HEK293 (cell line): Measurements from ENCODE around the gene ESR2.

Experiments used
- CTCF ChIA-PET: fragments of 350-600 bp; formaldehyde crosslinking; extraction: SDS; loops from one replicate; lab custom pipeline; 2021; ENCODE audit warnings: antibody characterized with exemption; lab: Yijun Ruan, JAX
- POLR2A ChIA-PET: fragments of 300-600 bp; formaldehyde crosslinking; extraction: SDS; loops from one replicate; lab custom pipeline; 2020; ENCODE audit warnings: antibody characterized with exemption, inconsistent platforms; lab: Yijun Ruan, JAX
- H3K27ac ChIP-seq: fragments of 200-500 bp; sonication (Bioruptor generic); 2 replicates; pipeline ENCODE4 v1.5.1; 2014; ENCODE audit warnings: low read depth, low read length, control low read depth, inconsistent platforms; ENCODE audit errors: extremely low read depth
- H3K36me3 ChIP-seq, 2 experiments: fragments of 200-500 bp in 1 of 2; sonication (Bioruptor generic) in 1 of 2; 1 replicate in 1 of 2; 2 replicates in 1 of 2; pipeline ENCODE4 v1.5.1; 2014 to 2017; ENCODE audit warnings: inconsistent platforms in 2 of 2, low read length in 2 of 2; ENCODE audit not compliant: control insufficient read depth in 2 of 2, insufficient read depth in 1 of 2
- H3K4me1 ChIP-seq: fragments of 200-500 bp; sonication (Bioruptor generic); 2 replicates; pipeline ENCODE4 v1.5.1; 2014; ENCODE audit warnings: mild to moderate bottlenecking, low read length, inconsistent platforms; ENCODE audit not compliant: control insufficient read depth, insufficient read depth
- H3K4me3 ChIP-seq: 2 replicates; pipeline ENCODE4 v1.5.1; 2011; ENCODE audit warnings: low read depth, mild to moderate bottlenecking, control low read depth, low read length, moderate library complexity
- H3K9me3 ChIP-seq: fragments of 200-500 bp; sonication (Bioruptor generic); 2 replicates; pipeline ENCODE4 v1.5.1; 2014; ENCODE audit warnings: low read depth, low read length, inconsistent platforms; ENCODE audit not compliant: control insufficient read depth, insufficient read depth
- IKZF3 ChIP-seq: fragments of 450-650 bp; IDR thresholded peaks from 2 replicates; pipeline ENCODE4 v1.5.0; 2018; ENCODE audit warnings: missing biosample characterization, mild to moderate bottlenecking, missing genetic modification characterization, moderate library complexity
- SP7 ChIP-seq: fragments of 450-650 bp; formaldehyde crosslinking; IDR thresholded peaks from 2 replicates; pipeline ENCODE4 v1.5.1; 2016; ENCODE audit warnings: missing biosample characterization, missing genetic modification characterization
- ZNF155 ChIP-seq: fragments of 450-650 bp; formaldehyde crosslinking; IDR thresholded peaks from 2 replicates; pipeline ENCODE4 v1.5.1; 2016; ENCODE audit warnings: missing biosample characterization, missing genetic modification characterization
- ZNF658 ChIP-seq: fragments of 450-650 bp; formaldehyde crosslinking; IDR thresholded peaks from 2 replicates; pipeline ENCODE4; 2016; ENCODE audit warnings: missing biosample characterization, missing genetic modification characterization
- ZNF777 ChIP-seq: fragments of 450-650 bp; formaldehyde crosslinking; IDR thresholded peaks from 2 replicates; pipeline ENCODE4 v1.5.1; 2017; ENCODE audit warnings: missing biosample characterization, missing genetic modification characterization, borderline replicate concordance
- ZNF830 ChIP-seq: fragments of 450-650 bp; IDR thresholded peaks from 2 replicates; pipeline ENCODE4 v1.5.0; 2018; ENCODE audit warnings: missing biosample characterization, missing genetic modification characterization, low read depth, mild to moderate bottlenecking, moderate library complexity
- TF ChIP-seq, protein P1 (sequence below): fragments of 450-650 bp; formaldehyde crosslinking; IDR thresholded peaks from 2 replicates; pipeline ENCODE4 v1.5.1; 2016; ENCODE audit warnings: missing biosample characterization, missing genetic modification characterization
- TF ChIP-seq, protein P2 (sequence below): fragments of 450-650 bp; formaldehyde crosslinking; IDR thresholded peaks from 2 replicates; pipeline ENCODE4 v1.5.1; 2016; ENCODE audit warnings: missing biosample characterization, missing genetic modification characterization
- TF ChIP-seq, protein P3 (sequence below): fragments of 450-650 bp; formaldehyde crosslinking; IDR thresholded peaks from 2 replicates; pipeline ENCODE4 v1.5.1; 2017; ENCODE audit warnings: missing biosample characterization, missing genetic modification characterization

Gene ESR2

DNA sequence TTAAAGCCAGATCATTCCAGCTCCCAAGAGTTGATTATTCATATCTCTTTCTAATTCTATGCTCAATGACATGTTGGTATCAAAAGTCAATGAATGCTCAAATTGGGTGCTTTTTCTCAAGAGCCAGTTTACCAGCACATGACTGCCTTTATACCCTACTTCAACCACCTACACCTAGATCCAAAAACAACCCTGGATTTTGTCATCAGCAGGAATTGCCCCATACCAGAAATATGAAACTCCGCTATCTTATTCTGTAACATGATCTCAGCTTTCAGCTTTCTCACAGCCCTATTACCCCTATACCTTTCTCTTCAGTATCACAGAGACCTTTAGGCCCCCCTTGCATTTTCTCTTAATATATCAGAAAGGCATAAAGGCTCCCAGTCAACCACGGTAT, 32.3 kb upstream of the ESR2 start:
- no peak for TF ChIP-seq ZNF658 (tag by site-specific recombination)
- TF ChIP-seq, protein P1, sequence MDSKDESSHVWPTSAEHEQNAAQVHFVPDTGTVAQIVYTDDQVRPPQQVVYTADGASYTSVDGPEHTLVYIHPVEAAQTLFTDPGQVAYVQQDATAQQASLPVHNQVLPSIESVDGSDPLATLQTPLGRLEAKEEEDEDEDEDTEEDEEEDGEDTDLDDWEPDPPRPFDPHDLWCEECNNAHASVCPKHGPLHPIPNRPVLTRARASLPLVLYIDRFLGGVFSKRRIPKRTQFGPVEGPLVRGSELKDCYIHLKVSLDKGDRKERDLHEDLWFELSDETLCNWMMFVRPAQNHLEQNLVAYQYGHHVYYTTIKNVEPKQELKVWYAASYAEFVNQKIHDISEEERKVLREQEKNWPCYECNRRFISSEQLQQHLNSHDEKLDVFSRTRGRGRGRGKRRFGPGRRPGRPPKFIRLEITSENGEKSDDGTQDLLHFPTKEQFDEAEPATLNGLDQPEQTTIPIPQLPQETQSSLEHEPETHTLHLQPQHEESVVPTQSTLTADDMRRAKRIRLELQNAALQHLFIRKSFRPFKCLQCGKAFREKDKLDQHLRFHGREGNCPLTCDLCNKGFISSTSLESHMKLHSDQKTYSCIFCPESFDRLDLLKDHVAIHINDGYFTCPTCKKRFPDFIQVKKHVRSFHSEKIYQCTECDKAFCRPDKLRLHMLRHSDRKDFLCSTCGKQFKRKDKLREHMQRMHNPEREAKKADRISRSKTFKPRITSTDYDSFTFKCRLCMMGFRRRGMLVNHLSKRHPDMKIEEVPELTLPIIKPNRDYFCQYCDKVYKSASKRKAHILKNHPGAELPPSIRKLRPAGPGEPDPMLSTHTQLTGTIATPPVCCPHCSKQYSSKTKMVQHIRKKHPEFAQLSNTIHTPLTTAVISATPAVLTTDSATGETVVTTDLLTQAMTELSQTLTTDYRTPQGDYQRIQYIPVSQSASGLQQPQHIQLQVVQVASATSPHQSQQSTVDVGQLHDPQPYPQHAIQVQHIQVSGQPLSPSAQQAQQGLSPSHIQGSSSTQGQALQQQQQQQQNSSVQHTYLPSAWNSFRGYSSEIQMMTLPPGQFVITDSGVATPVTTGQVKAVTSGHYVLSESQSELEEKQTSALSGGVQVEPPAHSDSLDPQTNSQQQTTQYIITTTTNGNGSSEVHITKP (tag by site-specific recombination): 0 out of 2 replicates have a peak, but pooled peaks have one; percentile 19
- TF ChIP-seq, protein P2, sequence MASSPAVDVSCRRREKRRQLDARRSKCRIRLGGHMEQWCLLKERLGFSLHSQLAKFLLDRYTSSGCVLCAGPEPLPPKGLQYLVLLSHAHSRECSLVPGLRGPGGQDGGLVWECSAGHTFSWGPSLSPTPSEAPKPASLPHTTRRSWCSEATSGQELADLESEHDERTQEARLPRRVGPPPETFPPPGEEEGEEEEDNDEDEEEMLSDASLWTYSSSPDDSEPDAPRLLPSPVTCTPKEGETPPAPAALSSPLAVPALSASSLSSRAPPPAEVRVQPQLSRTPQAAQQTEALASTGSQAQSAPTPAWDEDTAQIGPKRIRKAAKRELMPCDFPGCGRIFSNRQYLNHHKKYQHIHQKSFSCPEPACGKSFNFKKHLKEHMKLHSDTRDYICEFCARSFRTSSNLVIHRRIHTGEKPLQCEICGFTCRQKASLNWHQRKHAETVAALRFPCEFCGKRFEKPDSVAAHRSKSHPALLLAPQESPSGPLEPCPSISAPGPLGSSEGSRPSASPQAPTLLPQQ (tag by site-specific recombination): 0 out of 2 replicates have a peak, but pooled peaks have one; percentile 17
- TF ChIP-seq, all 188 proteins: peak for 2
- ChIA-PET POLR2A (no interaction called here), CTCF (interaction anchor here (0.6 kb wide), 1 partner anchor 832 kb away, joined by 3 read pairs; no protein-coding TSS in a partner anchor)
- H3K9me3 ChIP-seq: no peaks in the 10 kb centered on the region
- no peak overlapping the region for H3K27ac ChIP-seq
- H3K4me3 ChIP-seq: no peak overlapping the region
- H3K4me1 ChIP-seq: peaks cover 4% of the 10 kb centered on the region
- H3K36me3 ChIP-seq: no peaks in the 10 kb centered on the region; a peak in 1 of 3 replicates

DNA sequence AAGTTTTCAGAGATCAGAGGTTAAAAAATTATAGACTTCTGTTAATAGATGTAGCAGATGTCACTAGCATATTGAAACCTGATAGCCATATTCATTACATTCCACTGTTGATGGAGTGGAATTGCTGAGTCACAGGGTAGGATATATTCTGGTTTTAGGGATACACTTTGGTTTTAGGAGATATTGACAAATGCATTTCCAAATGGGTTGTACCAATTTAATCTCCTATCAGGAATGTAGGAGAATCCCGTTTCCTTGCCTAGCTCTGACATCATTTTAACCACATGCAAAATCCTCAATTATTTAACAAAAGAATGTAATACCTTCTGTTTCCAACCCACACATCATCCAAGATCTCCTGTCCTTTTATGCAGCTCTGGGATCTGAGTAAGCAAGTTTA, 30.7 kb upstream of the ESR2 start:
- Histone ChIP-seq H3K36me3 (no peaks in the 10 kb centered on the region; a peak in 1 of 3 replicates), H3K9me3 (no peaks in the 10 kb centered on the region), H3K4me3 (no peak overlapping the region)
- TF ChIP-seq IKZF3 (0 out of 2 replicates have a peak, but pooled peaks have one; percentile 18), SP7 (peak; percentile 55; the same call in 1 of the 2 replicates), ZNF155 (no peak), ZNF777 (no peak)
- TF ChIP-seq, protein P3, sequence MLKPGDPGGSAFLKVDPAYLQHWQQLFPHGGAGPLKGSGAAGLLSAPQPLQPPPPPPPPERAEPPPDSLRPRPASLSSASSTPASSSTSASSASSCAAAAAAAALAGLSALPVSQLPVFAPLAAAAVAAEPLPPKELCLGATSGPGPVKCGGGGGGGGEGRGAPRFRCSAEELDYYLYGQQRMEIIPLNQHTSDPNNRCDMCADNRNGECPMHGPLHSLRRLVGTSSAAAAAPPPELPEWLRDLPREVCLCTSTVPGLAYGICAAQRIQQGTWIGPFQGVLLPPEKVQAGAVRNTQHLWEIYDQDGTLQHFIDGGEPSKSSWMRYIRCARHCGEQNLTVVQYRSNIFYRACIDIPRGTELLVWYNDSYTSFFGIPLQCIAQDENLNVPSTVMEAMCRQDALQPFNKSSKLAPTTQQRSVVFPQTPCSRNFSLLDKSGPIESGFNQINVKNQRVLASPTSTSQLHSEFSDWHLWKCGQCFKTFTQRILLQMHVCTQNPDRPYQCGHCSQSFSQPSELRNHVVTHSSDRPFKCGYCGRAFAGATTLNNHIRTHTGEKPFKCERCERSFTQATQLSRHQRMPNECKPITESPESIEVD (tag by site-specific recombination): 0 out of 2 replicates have a peak, but pooled peaks have one; percentile 10
- TF ChIP-seq, protein P1 (tag by site-specific recombination): peak; percentile 70
- TF ChIP-seq, all 188 proteins: peak for 4
- CTCF ChIA-PET: no interaction called here
- POLR2A ChIA-PET: no interaction called here
- Histone ChIP-seq H3K27ac (no peak overlapping the region), H3K4me1 (peaks cover 4% of the 10 kb centered on the region)

DNA sequence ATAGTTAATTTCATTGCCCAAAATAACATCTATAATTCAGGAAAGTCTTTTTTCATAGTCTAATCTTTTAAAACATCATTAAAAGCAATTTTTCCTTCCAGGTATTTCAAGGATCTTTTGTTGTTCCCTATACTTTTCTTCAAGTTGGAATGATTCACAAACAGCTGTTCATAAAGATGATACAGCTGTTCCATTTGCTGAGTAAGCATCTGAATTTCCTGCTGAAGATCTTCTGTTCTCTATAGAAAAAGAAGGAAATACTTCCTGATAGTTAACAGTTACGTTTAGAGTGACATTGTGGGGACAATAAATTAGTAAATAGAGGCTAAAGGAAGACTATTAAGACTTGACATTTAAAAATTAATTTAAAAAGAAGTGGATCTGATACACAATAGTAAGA, 30.3 kb upstream of the ESR2 start:
- H3K4me3 ChIP-seq: no peak overlapping the region
- peaks cover 4% of the 10 kb centered on the region for H3K4me1 ChIP-seq
- no peaks in the 10 kb centered on the region for H3K9me3 ChIP-seq
- H3K27ac ChIP-seq: no peak overlapping the region
- CTCF ChIA-PET: no interaction called here
- no peaks in the 10 kb centered on the region; a peak in 1 of 3 replicates for H3K36me3 ChIP-seq
- TF ChIP-seq ZNF830 (tag by site-specific recombination): no peak
- TF ChIP-seq, all 188 proteins: peak for 0
- POLR2A ChIA-PET: no interaction called here
